Measurements from ENCODE around the gene CFAP74.
"Not testable (repeated sequence)": the region's sequence is repeated elsewhere in the genome, so short reads cannot be mapped to it uniquely, and the experiment has no call there.

The CFAP74 gene

DNA sequence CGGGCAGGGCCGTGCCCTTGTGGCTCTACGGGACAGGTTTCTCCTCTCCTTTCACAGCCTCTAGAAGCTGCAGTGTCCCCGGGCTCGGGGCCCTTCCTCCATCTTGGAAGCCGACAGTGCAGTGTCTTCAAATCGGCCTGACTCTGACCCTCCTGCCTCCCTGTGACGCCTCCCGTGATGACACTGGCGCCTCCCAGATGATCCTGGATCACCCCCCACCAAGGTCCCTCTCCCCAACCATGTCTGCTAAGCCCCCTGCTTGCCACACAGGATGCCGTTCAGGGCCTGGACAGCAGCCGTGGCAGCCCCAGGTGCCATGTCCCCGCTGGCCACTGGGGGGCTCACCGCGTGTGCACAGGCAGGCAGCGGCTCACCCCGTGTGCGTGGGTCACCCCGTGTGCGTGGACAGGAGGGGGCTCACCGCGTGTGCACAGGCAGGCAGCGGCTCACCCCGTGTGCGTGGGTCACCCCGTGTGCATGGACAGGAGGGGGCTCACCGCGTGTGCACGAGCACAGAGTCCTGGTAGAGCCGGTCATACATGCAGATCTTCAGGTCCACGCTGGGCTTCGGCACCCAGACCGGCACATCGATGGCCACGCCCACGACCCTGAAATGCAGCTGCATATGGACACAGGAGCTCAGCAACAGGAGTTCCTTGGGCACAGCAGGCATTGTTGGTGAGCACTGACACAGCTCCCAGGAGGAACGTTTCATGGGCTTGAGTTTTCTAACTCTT, 59.6 kb downstream of the CFAP74 start:
- DNase-seq: peak; percentile 85

DNA sequence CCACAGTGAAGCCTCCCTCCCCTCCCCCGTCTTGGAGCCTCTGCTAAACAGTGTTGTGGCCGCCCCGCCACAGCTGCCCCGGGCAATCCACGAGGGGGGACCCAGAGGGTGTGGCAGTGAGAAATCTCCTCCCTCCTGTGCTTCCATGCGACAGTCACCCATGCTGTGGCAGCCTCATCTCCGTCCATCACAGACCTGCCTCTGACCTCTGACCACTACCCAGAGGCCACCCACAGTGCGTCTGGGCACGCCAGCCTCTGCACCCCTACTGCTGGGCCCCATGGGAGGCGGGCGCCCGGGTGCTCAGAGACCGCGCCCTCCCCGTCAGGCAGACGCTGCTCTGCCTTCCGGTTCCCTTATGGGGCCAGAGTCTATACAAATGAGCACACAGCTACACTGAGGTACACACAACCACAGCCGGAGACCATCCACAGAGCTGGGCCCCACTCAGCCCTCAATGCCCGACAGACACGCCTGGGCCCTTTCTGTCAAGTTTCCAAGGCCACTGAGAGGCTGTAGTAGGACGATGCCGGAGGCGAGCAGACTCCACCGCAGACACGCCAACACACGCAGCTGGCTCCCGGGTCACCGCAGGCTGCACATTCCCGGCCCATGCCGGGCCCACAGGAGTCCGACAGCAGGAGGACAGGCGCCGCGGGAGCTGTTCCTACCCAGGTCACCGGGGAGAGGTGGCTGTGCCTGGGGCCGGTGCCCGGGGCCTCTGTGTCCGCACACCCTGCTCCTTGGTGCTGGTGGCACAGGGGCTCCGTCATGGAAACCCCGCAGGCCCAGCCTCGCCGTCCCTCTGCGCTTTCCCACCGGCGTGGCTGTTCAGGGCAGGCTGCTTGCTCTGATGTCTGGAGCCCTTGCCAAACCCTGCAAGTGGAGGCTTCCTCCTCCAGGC, 60.6 kb downstream of the CFAP74 start:
- DNase-seq: no peak

DNA sequence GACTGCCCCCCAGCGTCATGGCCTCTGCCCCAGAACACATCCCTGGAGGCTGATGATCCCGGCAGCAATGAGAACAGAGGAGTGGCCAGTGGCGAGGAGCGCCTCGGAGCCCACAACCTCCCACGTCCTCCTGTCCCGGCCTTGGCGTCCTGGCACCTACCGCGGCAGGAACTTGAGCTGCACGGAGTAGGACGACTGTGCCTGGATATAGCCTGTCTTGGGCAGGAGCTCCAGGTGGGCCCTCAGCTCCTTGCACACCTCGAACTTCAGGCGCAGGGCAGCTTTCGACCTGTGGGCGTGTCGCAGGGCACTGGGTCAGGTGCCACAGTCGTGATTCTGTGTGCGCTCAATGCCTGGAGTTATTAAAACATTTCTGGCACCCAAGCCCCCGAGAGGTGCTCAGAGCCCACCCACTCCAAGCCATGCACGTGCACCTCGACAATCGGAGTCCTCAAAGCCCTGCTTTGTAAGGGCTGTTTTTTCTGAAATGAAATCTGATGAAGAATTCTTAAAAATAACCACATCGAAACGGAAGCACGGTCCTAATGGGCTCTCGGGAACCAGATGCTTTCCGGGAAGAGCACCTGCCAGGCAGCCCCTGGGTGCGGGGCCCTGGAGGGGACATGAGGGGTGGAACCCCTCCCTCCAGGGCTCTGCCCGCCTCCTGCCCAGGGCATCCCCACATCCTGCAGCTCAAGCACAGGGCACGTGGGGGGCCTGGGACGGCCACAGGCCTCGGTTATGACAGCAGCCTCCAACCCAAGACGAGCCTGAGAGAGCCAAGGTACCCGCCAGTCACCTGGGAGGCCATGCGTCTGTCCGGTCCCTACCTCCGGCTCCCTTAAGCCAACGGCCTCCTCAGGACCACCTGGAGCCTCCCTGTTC, 61.5 kb downstream of the CFAP74 start:
- no peak for DNase-seq

DNA sequence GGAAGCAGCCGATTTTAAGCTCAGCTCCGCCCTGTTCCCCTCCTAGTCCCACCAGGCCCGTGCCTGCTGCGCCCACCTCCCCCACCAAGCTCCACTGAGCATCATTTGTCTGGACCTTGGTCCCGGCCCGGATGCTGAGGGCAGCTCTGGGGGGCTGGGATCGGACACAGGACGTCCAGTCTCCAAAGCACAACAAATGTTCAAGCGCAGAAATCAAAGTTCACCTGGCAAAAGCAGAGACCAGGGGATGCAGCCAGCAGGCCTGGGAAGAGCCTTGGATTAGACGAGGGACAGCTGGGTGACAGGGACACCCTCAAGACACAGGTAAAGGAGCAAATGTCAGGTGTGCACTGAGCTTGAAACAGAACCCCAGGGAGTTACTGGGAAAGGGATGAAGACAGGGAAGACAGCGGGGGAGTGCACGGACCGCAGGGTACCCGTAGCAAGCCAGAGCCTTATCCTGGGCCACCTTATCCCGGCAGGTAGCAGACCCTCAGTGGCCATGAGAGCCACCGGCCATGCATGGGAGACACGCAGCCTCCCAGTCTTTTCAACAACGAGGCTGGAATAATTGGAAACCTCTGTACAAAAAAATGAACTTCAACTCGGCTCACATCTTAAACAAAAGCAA, 62.3 kb downstream of the CFAP74 start:
- no peak for DNase-seq

- DNase-seq: no peak
These were observed 63.5 kb downstream of the CFAP74 start for GRCh38 chr1:1940123-1940425.

DNA sequence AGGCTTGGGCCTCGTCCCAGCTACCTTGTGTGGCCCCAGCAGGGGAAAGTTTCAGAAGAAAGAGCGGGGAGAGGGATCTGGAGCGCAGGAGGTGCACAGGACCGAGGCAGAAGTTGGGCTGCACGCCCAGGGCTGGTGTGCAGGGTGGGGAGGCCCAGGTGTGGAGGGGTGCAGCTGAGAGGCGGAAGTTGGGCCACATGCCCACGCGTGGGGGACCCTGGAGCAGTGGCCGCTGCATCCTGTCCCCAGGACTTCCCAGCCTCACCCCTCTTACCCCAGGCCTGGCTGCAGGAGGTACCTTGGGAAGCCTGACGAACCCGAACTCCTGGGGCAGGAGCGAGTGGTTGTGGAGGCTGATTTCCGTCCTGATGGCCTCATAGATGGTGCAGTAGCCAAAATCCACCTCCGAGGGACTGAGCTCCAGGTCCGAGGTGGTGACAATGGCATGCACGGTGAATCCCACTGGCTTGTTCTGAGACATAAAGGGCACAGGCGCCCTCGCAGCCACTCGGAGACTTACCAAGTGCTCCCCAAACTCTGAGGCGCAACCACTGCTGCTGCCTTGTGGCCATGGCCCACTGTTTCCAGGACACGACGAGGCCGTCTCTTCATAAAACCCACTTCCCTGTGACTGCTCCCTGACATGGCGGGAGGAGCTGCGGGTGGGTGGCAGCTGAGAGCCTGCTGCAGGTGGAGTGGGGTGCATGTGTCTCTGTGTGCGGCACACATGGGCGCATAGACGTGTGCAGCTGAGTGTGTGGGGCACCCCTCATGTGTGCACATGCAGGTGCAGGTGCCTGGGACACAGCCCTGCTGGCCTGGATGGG, 64.1 kb downstream of the CFAP74 start:
- no peak for DNase-seq

DNA sequence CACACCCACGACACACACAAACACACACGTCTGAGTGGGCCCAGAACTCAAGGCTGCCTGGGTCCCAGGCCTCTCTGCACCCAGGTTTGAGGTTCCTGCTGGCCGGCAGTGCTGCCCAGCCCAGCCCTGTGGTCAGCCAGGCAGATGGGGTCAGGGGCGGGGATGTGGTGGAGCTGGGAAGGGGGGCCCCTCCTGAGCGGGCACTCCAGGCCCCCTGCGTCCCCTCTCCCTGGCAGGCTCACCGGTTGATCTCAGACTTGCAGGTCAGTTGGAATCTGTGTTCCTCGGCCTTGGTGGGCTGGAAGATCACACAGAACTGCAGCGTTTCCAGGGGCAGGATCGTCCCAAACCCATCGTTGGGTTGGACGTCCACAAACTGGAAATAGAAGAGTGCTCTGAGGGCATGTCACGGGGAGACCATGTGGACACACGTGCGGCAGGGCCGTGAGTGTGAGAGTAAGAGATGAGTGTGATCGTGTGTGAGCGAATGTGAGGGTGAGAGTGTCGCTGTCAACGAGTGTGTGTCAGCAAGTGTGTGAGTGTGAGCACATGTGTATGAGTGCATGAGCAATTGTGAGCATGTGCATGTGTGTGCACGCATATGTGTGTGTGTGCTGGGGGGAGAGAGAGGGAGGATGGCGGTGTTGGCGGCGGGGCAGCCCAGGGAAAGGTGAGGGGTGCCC, 64.8 kb downstream of the CFAP74 start:
- no peak for DNase-seq

DNA sequence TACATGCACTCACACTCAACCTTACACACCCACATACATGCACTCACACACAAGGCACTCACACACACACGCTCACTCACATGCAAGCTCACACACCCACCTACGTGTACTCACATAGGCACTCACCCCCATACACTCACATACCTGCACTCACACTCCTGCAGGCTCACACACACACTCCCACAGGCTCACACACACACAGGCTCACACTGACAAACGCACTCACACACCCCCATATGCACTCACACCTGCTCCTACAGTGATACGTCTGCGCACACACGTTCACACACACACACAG, 65.4 kb downstream of the CFAP74 start:
- no peak for DNase-seq

- DNase-seq: peak; percentile 52
These were observed 65.9 kb downstream of the CFAP74 start for GRCh38 chr1:1937549-1938275.

GRCh38 chr1:1937061-1937460, 66.5 kb downstream of the CFAP74 start:
- DNase-seq: peak; percentile 44

DNA sequence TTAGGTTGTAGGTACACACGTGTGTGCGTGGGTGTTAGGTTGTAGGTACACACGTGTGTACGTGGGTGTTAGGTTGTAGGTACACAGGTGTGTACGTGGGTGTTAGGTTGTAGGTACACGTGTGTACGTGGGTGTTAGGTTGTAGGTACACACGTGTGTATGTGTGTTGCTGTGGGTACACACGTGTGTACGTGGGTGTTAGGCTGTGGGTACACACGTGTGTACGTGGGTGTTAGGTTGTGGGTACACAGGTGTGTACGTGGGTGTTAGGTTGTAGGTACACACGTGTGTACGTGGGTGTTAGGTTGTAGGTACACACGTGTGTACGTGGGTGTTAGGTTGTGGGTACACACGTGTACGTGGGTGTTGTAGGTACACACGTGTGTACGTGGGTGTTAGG, 68.7 kb downstream of the CFAP74 start:
- not testable (repeated sequence) for DNase-seq

DNA sequence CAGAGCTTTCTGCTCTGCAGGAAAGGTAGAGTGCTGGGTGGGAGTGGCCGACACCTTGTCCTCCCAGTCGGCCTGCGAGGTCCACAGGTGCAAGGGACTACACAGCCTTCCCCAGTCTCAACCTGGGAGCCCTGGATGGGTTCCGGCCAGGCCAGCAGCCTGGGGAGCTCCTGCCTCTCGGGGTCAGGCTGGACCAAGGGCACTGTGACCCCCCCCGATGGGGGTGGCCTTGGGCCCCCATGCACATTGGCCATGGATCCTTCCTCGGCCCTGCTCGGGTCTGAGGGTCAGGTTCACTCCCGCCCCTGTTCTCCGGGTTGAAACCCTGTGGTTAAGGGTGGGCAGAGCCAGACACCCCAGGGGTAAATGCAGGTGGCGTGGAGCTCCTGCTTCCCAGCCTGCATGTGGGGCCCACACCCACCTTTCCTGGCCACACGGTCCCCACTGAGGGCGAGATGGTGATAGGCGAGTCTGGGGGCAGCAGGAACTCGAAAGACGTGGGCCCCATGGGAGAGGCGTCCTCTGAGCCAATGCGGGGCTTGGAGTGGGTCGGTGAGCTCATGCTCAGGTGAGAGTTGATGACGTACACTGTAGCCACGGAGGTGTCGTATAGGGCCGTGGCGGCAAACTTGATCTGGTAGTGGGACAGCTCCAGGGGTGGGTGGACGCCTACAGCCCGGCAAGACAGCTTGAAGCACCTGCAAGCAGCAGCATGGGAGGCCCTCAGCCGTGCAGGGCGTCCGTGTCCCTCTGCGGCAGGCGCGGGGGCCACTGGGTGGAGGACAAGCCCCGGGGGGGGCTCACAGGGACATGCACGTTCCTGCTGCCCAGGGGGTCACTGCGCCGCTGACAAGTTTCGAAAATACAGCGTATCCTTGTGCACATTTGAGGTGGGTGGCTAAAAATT, 73.7 kb downstream of the CFAP74 start:
- DNase-seq: peak; percentile 44

- DNase-seq: no peak
These were observed 74.4 kb downstream of the CFAP74 start for GRCh38 chr1:1929102-1929638.

GRCh38 chr1:1928231-1929101, 75.1 kb downstream of the CFAP74 start:
- DNase-seq: peak; percentile 46

GRCh38 chr1:1927751-1928150, 75.8 kb downstream of the CFAP74 start:
- DNase-seq: no peak

GRCh38 chr1:1926886-1927660, 76.5 kb downstream of the CFAP74 start:
- peak; percentile 49 for DNase-seq

DNA sequence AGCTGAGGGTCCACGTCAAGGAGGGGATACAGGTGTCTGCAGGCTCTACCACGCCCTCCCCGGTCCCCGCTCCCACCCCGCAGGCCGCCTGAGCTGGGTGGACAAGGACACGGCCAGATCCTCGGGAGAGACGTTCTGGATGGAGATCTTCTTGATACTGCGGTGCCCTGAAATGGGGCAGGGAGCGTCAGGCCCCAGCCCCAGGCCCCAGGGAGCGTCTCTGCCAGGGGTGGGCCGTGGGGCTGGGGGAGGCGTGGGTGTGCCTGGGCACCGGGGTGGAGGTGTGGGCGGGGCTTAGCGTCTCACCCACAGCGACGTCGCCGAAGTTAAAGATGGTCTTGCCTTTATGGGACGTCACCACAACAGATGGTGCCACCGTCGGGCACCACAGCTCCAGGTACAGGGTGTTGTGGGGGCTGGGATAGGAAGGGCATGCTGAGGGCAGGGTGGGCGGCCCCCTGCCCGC, 77.2 kb downstream of the CFAP74 start:
- peak; percentile 48 for DNase-seq

Data from islet precursor cell (in vitro differentiated cells).